GM12878 (cell line): ENCODE measurements around the gene RUFY3. TPM values are rescaled to one million over a fixed set of nuclear protein-coding genes. Genes with fewer than 3 reads are reported as not detected.
"Not testable (repeated sequence)": the region's sequence is repeated elsewhere in the genome, so short reads cannot be mapped to it uniquely, and the experiment has no call there.

Experiments
- ATAC-seq: fragments of 200-7000 bp; cut with Tn5 transposase; 3 replicates; pipeline ENCODE4 v1.9.1; 2020; ENCODE audit warnings: mild to moderate bottlenecking, moderate library complexity
- BruUV-seq: library from RNA; stranded (reverse); fragments of 400-500 nt; replicated peaks from 2 replicates; lab custom pipeline; 2021; lab: Mats Ljungman, UMichigan
- CTCF ChIA-PET: fragments of 300-600 bp; sonication (Branson Sonifier 250); formaldehyde crosslinking; extraction: SDS; loops from one replicate; lab custom pipeline; 2021; ENCODE audit warnings: inconsistent platforms; lab: Yijun Ruan, JAX
- POLR2A ChIA-PET: fragments of 350-600 bp; formaldehyde crosslinking; extraction: SDS; loops from one replicate; lab custom pipeline; 2021; ENCODE audit warnings: inconsistent platforms; lab: Charles Lee
- RAD21 ChIA-PET: fragments of 300-600 bp; sonication (Branson Sonifier 250); formaldehyde crosslinking; loops from one replicate; lab custom pipeline; 2023; ENCODE audit warnings: antibody characterized with exemption; ENCODE audit not compliant: unreplicated experiment; lab: Charles Lee
- SMC1A ChIA-PET: fragments of 300-600 bp; sonication (Branson Sonifier 250); formaldehyde crosslinking; loops from one replicate; lab custom pipeline; 2023; ENCODE audit not compliant: unreplicated experiment, uncharacterized antibody; lab: Charles Lee
- DNase-seq: peaks from one replicate; pipeline ENCODE4 v3.0.0-alpha.2; 2011; ENCODE audit warnings: low read depth, low spot score
- FAIRE-seq: peaks from 3 replicates; lab custom pipeline; 2011; peaks lifted over from hg19 to GRCh38; lab: Jason Lieb, UNC
- H2AFZ ChIP-seq: 2 replicates; pipeline ENCODE4 v1.6.0; 2011; ENCODE audit warnings: low read depth, low read length, control low read depth; ENCODE audit not compliant: control insufficient read depth
- H3K27ac ChIP-seq: 2 replicates; pipeline ENCODE4 v1.5.1; 2011; ENCODE audit warnings: control low read depth; ENCODE audit not compliant: control insufficient read depth, insufficient read depth
- H3K27me3 ChIP-seq, 2 experiments: replicated peaks in 1 of 2; 2 replicates each; pipeline versions ENCODE4 v1.6.0 to v1.6.1; 2011; ENCODE audit warnings: low read length in 1 of 2; ENCODE audit not compliant: control insufficient read depth in 2 of 2, insufficient read depth in 2 of 2
- H3K36me3 ChIP-seq, 2 experiments: 2 replicates each; pipeline ENCODE4 v1.5.1; 2011; ENCODE audit warnings: low read length in 1 of 2; ENCODE audit not compliant: control insufficient read depth in 2 of 2, insufficient read depth in 2 of 2
- H3K4me1 ChIP-seq: 2 replicates; pipeline ENCODE4 v1.6.1; 2011; ENCODE audit warnings: mild to moderate bottlenecking, low read length, moderate library complexity, mixed read lengths; ENCODE audit not compliant: control insufficient read depth, insufficient read depth
- H3K4me2 ChIP-seq: 2 replicates; pipeline ENCODE4 v1.6.0; 2011; ENCODE audit warnings: control low read depth; ENCODE audit not compliant: control insufficient read depth, insufficient read depth
- H3K4me3 ChIP-seq: fragments of 200-600 bp; sonication (generic); 2 replicates; pipeline ENCODE4 v1.5.1; 2016
- H3K79me2 ChIP-seq: 2 replicates; pipeline ENCODE4 v1.6.0; 2011; ENCODE audit warnings: low read length; ENCODE audit not compliant: control insufficient read depth, insufficient read depth
- H3K9ac ChIP-seq: 2 replicates; pipeline ENCODE4 v1.8.0; 2011; ENCODE audit warnings: low read length, control low read depth, mixed read lengths; ENCODE audit not compliant: control insufficient read depth, insufficient read depth
- H3K9me3 ChIP-seq: replicated peaks from 3 replicates; pipeline ENCODE4 v1.5.1; 2011; ENCODE audit warnings: mild to moderate bottlenecking, low read length; ENCODE audit not compliant: control insufficient read depth, insufficient read depth
- H4K20me1 ChIP-seq: 2 replicates; pipeline ENCODE4 v1.6.0; 2011; ENCODE audit not compliant: control insufficient read depth, insufficient read depth
- CUX1 ChIP-seq: IDR thresholded peaks from 2 replicates; pipeline ENCODE4 v1.6.1; 2012; ENCODE audit warnings: improper control_type of control experiment, low read depth, low read length; ENCODE audit not compliant: insufficient replicate concordance
- SMAD5 ChIP-seq: IDR thresholded peaks from 2 replicates; pipeline ENCODE4 v1.6.1; 2016; ENCODE audit warnings: antibody characterized with exemption, low read depth
- ZBTB33 ChIP-seq: fragments of 450-650 bp; IDR thresholded peaks from 2 replicates; pipeline ENCODE4 v1.6.1; 2017; ENCODE audit warnings: mild to moderate bottlenecking
- WGBS: methylation state at CpG from one replicate; pipeline ENCODE4 v1.1.6; 2016; ENCODE audit warnings: low lambda C conversion rate; ENCODE audit not compliant: insufficient replicate concordance, insufficient coverage; ENCODE audit errors: missing lambda C conversion rate; 5-methylcytosine and 5-hydroxymethylcytosine counted together
- in situ Hi-C: fragments of 300-500 bp; cut with MboI; formaldehyde crosslinking; loops from 9 replicates; pipeline ENCODE4 v1.14.3; 2018; ENCODE audit warnings: mixed read lengths
- intact Hi-C: fragments of 100-400 bp; cut with micrococcal nuclease; formaldehyde crosslinking; loops from one replicate; pipeline ENCODE4 v1.14.2; 2022; ENCODE audit not compliant: unreplicated experiment
- polyA plus RNA-seq, 11 experiments: library from polyadenylated mRNA; depleted of rRNA in 4 of 11; unstranded in 6 of 11; stranded (reverse) in 5 of 11; fragments of >200 nt; fragmentation: Nextera tagmentation in 4 of 11; fragmentation: Illumina TruSeq in 1 of 11; extraction: Ambion mirVana in 4 of 11; extraction: Trizol in 1 of 11; gene quantifications; 1 replicate in 1 of 11; 2 replicates in 10 of 11; pipeline versions ENCODE4 v1.2.1 to v1.2.3, GENCODE V29; 2011 to 2016; ENCODE audit warnings: inconsistent platforms in 2 of 11, missing spikeins in 2 of 11, low read depth in 1 of 11
- total RNA-seq, 4 experiments: library from RNA; depleted of rRNA in 3 of 4; stranded (reverse); fragments of >200 nt in 3 of 4; fragmentation: Illumina TruSeq in 1 of 4; extraction: Trizol in 1 of 4; gene quantifications; 2 replicates each; pipeline versions ENCODE4 v1.2.1 to v1.2.3, GENCODE V29; 2013 to 2021
- TF ChIP-seq, protein P1 (sequence below): fragments of 450-650 bp; IDR thresholded peaks from 2 replicates; pipeline ENCODE4 v1.6.1; 2016; ENCODE audit warnings: mild to moderate bottlenecking

Gene RUFY3
- total and polyA plus RNA-seq, 10 of the 15 experiments (the other 5 are each of a cell fraction or from before 2014, with no cell fraction given), result 5.1 to 28.3 (median 13.1) TPM

DNA sequence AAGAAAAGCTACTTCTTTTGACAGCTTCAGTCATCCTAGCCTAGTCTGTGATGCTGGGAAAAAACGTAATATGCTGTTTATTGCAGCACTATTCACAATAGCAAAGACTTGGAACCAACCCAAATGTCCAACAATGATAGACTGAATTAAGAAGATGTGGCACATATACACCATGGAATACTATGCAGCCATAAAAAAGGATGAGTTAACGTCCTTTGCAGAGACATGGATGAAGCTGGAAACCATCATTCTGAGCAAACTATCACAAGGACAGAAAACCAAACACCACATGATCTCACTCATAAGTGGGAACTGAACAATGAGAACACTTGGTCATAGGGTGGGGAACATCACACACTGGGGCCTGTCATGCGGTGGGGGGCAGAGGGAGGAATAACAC, 39.6 kb upstream of the RUFY3 start:
- not testable (repeated sequence) for H3K27me3 ChIP-seq, H3K79me2 ChIP-seq, BruUV-seq, H4K20me1 ChIP-seq, H3K9ac ChIP-seq, DNase-seq, FAIRE-seq, ATAC-seq, H3K9me3 ChIP-seq, H2AFZ ChIP-seq, H3K4me3 ChIP-seq, H3K36me3 ChIP-seq
- intact Hi-C loops, result loop anchor here (10.0 kb wide), 1 partner anchor 313 kb away; the partner anchor contains the start of gene DCK
- H3K4me2 ChIP-seq, result peak overlapping the region; percentile 7; the same call in 1 of the 2 replicates
- peak overlapping the region; percentile 53; the same call in 1 of the 2 replicates for H3K27ac ChIP-seq
- ChIA-PET POLR2A (interaction anchor here (0.6 to 1.4 kb wide), 4 partner anchors 12 to 48 kb away, joined by 3 read pairs; no protein-coding TSS in a partner anchor), CTCF (interaction anchor here (0.6 to 2.8 kb wide), 7 partner anchors 11 to 55 kb away, joined by 3 to 25 read pairs (median 5); partner anchors contain the start of gene JCHAIN), RAD21 (interaction anchor here (1.4 to 3.5 kb wide), 2 partner anchors 15 to 26 kb away, joined by 5 to 24 read pairs; partner anchors contain the start of gene JCHAIN), SMC1A (interaction anchor here (1.4 to 12.8 kb wide), 5 partner anchors 8 to 25 kb away, joined by 3 to 170 read pairs (median 8); partner anchors contain the start of gene JCHAIN)
- peaks cover 39% of the 10 kb centered on the region for H3K4me1 ChIP-seq
- 79% methylated on average over 3 of the region's 3 CpGs for WGBS
- in situ Hi-C loops, result loop anchor here (25.0 kb wide), 1 partner anchor 1620 kb away; no protein-coding TSS in a partner anchor

DNA sequence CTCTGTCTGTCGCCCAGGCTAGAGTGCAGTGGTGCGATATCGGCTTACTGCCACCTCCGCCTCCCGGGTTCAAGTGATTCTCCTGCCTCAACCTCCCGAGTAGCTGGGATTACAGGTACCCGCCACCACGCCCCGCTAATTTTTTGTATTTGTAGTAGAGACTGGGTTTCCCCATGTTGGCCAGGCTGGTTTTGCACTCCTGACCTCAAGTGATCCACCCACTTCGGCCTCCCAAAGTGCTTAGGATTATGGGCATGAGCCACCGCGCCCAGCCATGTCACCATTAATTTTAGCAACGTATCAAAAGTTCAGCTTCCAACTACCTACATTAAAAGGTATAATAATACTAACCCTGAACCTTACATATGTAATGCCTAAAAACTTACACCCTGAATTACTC, 34.4 kb upstream of the RUFY3 start:
- in situ Hi-C loops (loop anchor here (25.0 kb wide), 1 partner anchor 1625 kb away; no protein-coding TSS in a partner anchor), intact Hi-C loops (loop anchor here (10.0 kb wide), 1 partner anchor 307 kb away; the partner anchor contains the start of gene DCK)
- SMC1A ChIA-PET, result interaction anchor here (1.0 to 7.7 kb wide), 9 partner anchors 11 to 68 kb away, joined by 3 to 84 read pairs (median 4); no protein-coding TSS in a partner anchor
- H2AFZ ChIP-seq, result peak overlapping the region; percentile 89
- RAD21 ChIA-PET, result interaction anchor here (0.8 to 5.1 kb wide), 7 partner anchors 10 to 323 kb away, joined by 3 to 24 read pairs (median 5); no protein-coding TSS in a partner anchor
- 34% methylated on average over 13 of the region's 13 CpGs for WGBS
- no peaks in the 10 kb centered on the region for H3K27me3 ChIP-seq
- H3K9ac ChIP-seq, result peak overlapping the region; percentile 92
- peaks cover 3% of the 10 kb centered on the region; the same call in 1 of the 2 replicates for H3K4me1 ChIP-seq
- peak overlapping the region; percentile 94 for H3K27ac ChIP-seq
- POLR2A ChIA-PET, result interaction anchor here (0.6 to 4.9 kb wide), 4 partner anchors 10 to 48 kb away, joined by 3 to 52 read pairs (median 4); no protein-coding TSS in a partner anchor
- CTCF ChIA-PET, result interaction anchor here (0.7 to 7.9 kb wide), 12 partner anchors 9 to 322 kb away, joined by 3 to 68 read pairs (median 4); no protein-coding TSS in a partner anchor
- no peaks in the 10 kb centered on the region for H4K20me1 ChIP-seq
- no TSS peak for BruUV-seq
- peak overlapping the region; percentile 90 for H3K4me3 ChIP-seq
- H3K4me2 ChIP-seq, result peak overlapping the region; percentile 84
- H3K9me3 ChIP-seq, result no peaks in the 10 kb centered on the region
- H3K36me3 ChIP-seq, result peaks cover 0 to 9% of the 10 kb centered on the region in 2 experiments; a peak in 2 of 4 replicates
- peaks cover 41% of the 10 kb centered on the region for H3K79me2 ChIP-seq
- DNase-seq (no peak), FAIRE-seq (no peak), ATAC-seq (peak; percentile 10)
- peak; percentile 95 for TF ChIP-seq ZBTB33
- TF ChIP-seq, protein P1, sequence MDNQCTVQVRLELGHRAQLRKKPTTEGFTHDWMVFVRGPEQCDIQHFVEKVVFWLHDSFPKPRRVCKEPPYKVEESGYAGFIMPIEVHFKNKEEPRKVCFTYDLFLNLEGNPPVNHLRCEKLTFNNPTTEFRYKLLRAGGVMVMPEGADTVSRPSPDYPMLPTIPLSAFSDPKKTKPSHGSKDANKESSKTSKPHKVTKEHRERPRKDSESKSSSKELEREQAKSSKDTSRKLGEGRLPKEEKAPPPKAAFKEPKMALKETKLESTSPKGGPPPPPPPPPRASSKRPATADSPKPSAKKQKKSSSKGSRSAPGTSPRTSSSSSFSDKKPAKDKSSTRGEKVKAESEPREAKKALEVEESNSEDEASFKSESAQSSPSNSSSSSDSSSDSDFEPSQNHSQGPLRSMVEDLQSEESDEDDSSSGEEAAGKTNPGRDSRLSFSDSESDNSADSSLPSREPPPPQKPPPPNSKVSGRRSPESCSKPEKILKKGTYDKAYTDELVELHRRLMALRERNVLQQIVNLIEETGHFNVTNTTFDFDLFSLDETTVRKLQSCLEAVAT, result peak; percentile 89
- no peak for TF ChIP-seq CUX1
- no peak for TF ChIP-seq SMAD5
